ENCODE data around the gene FNDC10. TPM values are rescaled to one million over a fixed set of nuclear protein-coding genes. Genes with fewer than 3 reads are reported as not detected.
"Not testable (repeated sequence)": the region's sequence is repeated elsewhere in the genome, so short reads cannot be mapped to it uniquely, and the experiment has no call there.

FNDC10 gene
- total RNA-seq, 1 experiment from 2014 or later, result 8.4 TPM

- no peak overlapping the region for H3K4me3 ChIP-seq (replicated peaks in 1 of 2; ENCODE audit: low read depth in 1 of 2, low read length in 2 of 2)
- H2AFZ ChIP-seq (ENCODE audit: low read depth, low read length, poor library complexity, severe bottlenecking), result no peak overlapping the region
- BruUV-seq (replicated peaks), result no TSS peak
- CTCF ChIA-PET, result no interaction called here
- H3K27me3 ChIP-seq (ENCODE audit: insufficient read depth, low read length), result no peaks in the 10 kb centered on the region
- H3K36me3 ChIP-seq (ENCODE audit: control insufficient read depth in 1 of 2, insufficient read depth in 2 of 2, low read length in 2 of 2), result peaks cover 6 to 26% of the 10 kb centered on the region in 2 experiments
- H4K20me1 ChIP-seq (ENCODE audit: insufficient read depth), result no peaks in the 10 kb centered on the region; the same call in 1 of the 2 replicates
- H3K9me2 ChIP-seq (ENCODE audit: insufficient read depth), result no peaks in the 10 kb centered on the region
- ATAC-seq (no peak), DNase-seq (ENCODE audit: low read depth, low spot score) (no peak)
- TF ChIP-seq JUND (IDR thresholded peaks at IDR 0.05) (no peak), EZH2 (IDR thresholded peaks at IDR 0.05) (no peak), SP1 (IDR thresholded peaks at IDR 0.05; ENCODE audit: low read depth) (no peak)
- RAD21 ChIA-PET (ENCODE audit: low non-redundant PET in 1 of 2, low total read pairs in 2 of 2, uncharacterized antibody in 2 of 2, unreplicated experiment in 2 of 2), result no interaction called here
- intact Hi-C loops (cut with micrococcal nuclease), result no loop called here
- H3K9me3 ChIP-seq (ENCODE audit: control insufficient read depth in 1 of 2, insufficient read depth in 1 of 2, low read depth in 1 of 2, low read length in 2 of 2), result no peaks in the 10 kb centered on the region
- no peak overlapping the region for H3K9ac ChIP-seq (ENCODE audit: low read length)
- no peak overlapping the region for H3K4me2 ChIP-seq (ENCODE audit: low read length)
- H3K27ac ChIP-seq (ENCODE audit: low read depth, low read length), result no peak overlapping the region
- POLR2A ChIA-PET, result interaction anchor here (0.6 kb wide), 1 partner anchor 11 kb away, joined by 5 read pairs; no protein-coding TSS in a partner anchor
- peaks cover 0 to 16% of the 10 kb centered on the region in 2 experiments; a peak in 2 of 4 replicates for H3K4me1 ChIP-seq (ENCODE audit: control insufficient read depth in 1 of 2, insufficient read depth in 2 of 2, low read length in 2 of 2)
- H3K79me2 ChIP-seq (ENCODE audit: insufficient read depth, low read length), result peaks cover 54% of the 10 kb centered on the region
These were observed 40.9 kb downstream of the FNDC10 start for GRCh38 chr1:1559066-1559465.

GRCh38 chr1:1558591-1558990, 41.3 kb downstream of the FNDC10 start:
- H3K27me3 ChIP-seq (ENCODE audit: insufficient read depth, low read length), result no peaks in the 10 kb centered on the region
- no peak for TF ChIP-seq MAX (IDR thresholded peaks at IDR 0.05)
- TF ChIP-seq JUND (IDR thresholded peaks at IDR 0.05), result no peak
- no peak for TF ChIP-seq EZH2phosphoT487 (IDR thresholded peaks at IDR 0.05; ENCODE audit: borderline replicate concordance)
- TF ChIP-seq SIN3A (IDR thresholded peaks at IDR 0.05; ENCODE audit: low read depth), result 0 out of 2 replicates have a peak, but pooled peaks have one; percentile 3
- H2AFZ ChIP-seq (ENCODE audit: low read depth, low read length, poor library complexity, severe bottlenecking), result no peak overlapping the region
- no peaks in the 10 kb centered on the region for H3K9me2 ChIP-seq (ENCODE audit: insufficient read depth)
- H3K79me2 ChIP-seq (ENCODE audit: insufficient read depth, low read length), result peaks cover 49% of the 10 kb centered on the region; the same call in 1 of the 2 replicates
- no TSS peak for BruUV-seq (replicated peaks)
- no peak overlapping the region for H3K4me2 ChIP-seq (ENCODE audit: low read length)
- H4K20me1 ChIP-seq (ENCODE audit: insufficient read depth), result no peaks in the 10 kb centered on the region; the same call in 1 of the 2 replicates
- DNase-seq (ENCODE audit: low read depth, low spot score) (no peak), ATAC-seq (no peak)
- intact Hi-C loops (cut with micrococcal nuclease), result no loop called here
- H3K36me3 ChIP-seq (ENCODE audit: control insufficient read depth in 1 of 2, insufficient read depth in 2 of 2, low read length in 2 of 2), result peaks cover 6 to 22% of the 10 kb centered on the region in 2 experiments
- ChIA-PET RAD21 (ENCODE audit: low non-redundant PET in 1 of 2, low total read pairs in 2 of 2, uncharacterized antibody in 2 of 2, unreplicated experiment in 2 of 2) (no interaction called here), POLR2A (no interaction called here), CTCF (no interaction called here)
- no peak overlapping the region for H3K27ac ChIP-seq (ENCODE audit: low read depth, low read length)
- peaks cover 0 to 16% of the 10 kb centered on the region in 2 experiments; a peak in 2 of 4 replicates for H3K4me1 ChIP-seq (ENCODE audit: control insufficient read depth in 1 of 2, insufficient read depth in 2 of 2, low read length in 2 of 2)
- H3K9ac ChIP-seq (ENCODE audit: low read length), result no peak overlapping the region
- no peak overlapping the region for H3K4me3 ChIP-seq (replicated peaks in 1 of 2; ENCODE audit: low read depth in 1 of 2, low read length in 2 of 2)
- H3K9me3 ChIP-seq (ENCODE audit: control insufficient read depth in 1 of 2, insufficient read depth in 1 of 2, low read depth in 1 of 2, low read length in 2 of 2), result no peaks in the 10 kb centered on the region

- H3K9me3 ChIP-seq (ENCODE audit: control insufficient read depth in 1 of 2, insufficient read depth in 1 of 2, low read depth in 1 of 2, low read length in 2 of 2); DNase-seq (ENCODE audit: low read depth, low spot score); H3K9ac ChIP-seq (ENCODE audit: low read length); H3K27me3 ChIP-seq (ENCODE audit: insufficient read depth, low read length); H2AFZ ChIP-seq (ENCODE audit: low read depth, low read length, poor library complexity, severe bottlenecking); BruUV-seq (replicated peaks); H4K20me1 ChIP-seq (ENCODE audit: insufficient read depth); CTCF ChIA-PET; intact Hi-C loops (cut with micrococcal nuclease); H3K4me3 ChIP-seq (replicated peaks in 1 of 2; ENCODE audit: low read depth in 1 of 2, low read length in 2 of 2); ATAC-seq; H3K4me2 ChIP-seq (ENCODE audit: low read length); RAD21 ChIA-PET (ENCODE audit: low non-redundant PET in 1 of 2, low total read pairs in 2 of 2, uncharacterized antibody in 2 of 2, unreplicated experiment in 2 of 2); H3K9me2 ChIP-seq (ENCODE audit: insufficient read depth); H3K27ac ChIP-seq (ENCODE audit: low read depth, low read length); POLR2A ChIA-PET: not testable (repeated sequence)
- H3K36me3 ChIP-seq (ENCODE audit: control insufficient read depth in 1 of 2, insufficient read depth in 2 of 2, low read length in 2 of 2), result peaks cover 3 to 16% of the 10 kb centered on the region in 2 experiments
- peaks cover 0 to 16% of the 10 kb centered on the region in 2 experiments; a peak in 2 of 4 replicates for H3K4me1 ChIP-seq (ENCODE audit: control insufficient read depth in 1 of 2, insufficient read depth in 2 of 2, low read length in 2 of 2)
- peaks cover 40% of the 10 kb centered on the region; the same call in 1 of the 2 replicates for H3K79me2 ChIP-seq (ENCODE audit: insufficient read depth, low read length)
These were observed 42.2 kb downstream of the FNDC10 start for GRCh38 chr1:1557688-1558087.

- POLR2A ChIA-PET; DNase-seq (ENCODE audit: low read depth, low spot score); RAD21 ChIA-PET (ENCODE audit: low non-redundant PET in 1 of 2, low total read pairs in 2 of 2, uncharacterized antibody in 2 of 2, unreplicated experiment in 2 of 2); H2AFZ ChIP-seq (ENCODE audit: low read depth, low read length, poor library complexity, severe bottlenecking); H3K4me3 ChIP-seq (replicated peaks in 1 of 2; ENCODE audit: low read depth in 1 of 2, low read length in 2 of 2); H3K27me3 ChIP-seq (ENCODE audit: insufficient read depth, low read length); CTCF ChIA-PET; ATAC-seq; H3K9me3 ChIP-seq (ENCODE audit: control insufficient read depth in 1 of 2, insufficient read depth in 1 of 2, low read depth in 1 of 2, low read length in 2 of 2); H4K20me1 ChIP-seq (ENCODE audit: insufficient read depth); intact Hi-C loops (cut with micrococcal nuclease); H3K36me3 ChIP-seq (ENCODE audit: control insufficient read depth in 1 of 2, insufficient read depth in 2 of 2, low read length in 2 of 2); BruUV-seq (replicated peaks); H3K27ac ChIP-seq (ENCODE audit: low read depth, low read length); H3K4me2 ChIP-seq (ENCODE audit: low read length); H3K9me2 ChIP-seq (ENCODE audit: insufficient read depth); H3K9ac ChIP-seq (ENCODE audit: low read length): not testable (repeated sequence)
- H3K4me1 ChIP-seq (ENCODE audit: control insufficient read depth in 1 of 2, insufficient read depth in 2 of 2, low read length in 2 of 2), result peaks cover 0 to 16% of the 10 kb centered on the region in 2 experiments; a peak in 2 of 4 replicates
- peaks cover 38% of the 10 kb centered on the region; the same call in 1 of the 2 replicates for H3K79me2 ChIP-seq (ENCODE audit: insufficient read depth, low read length)
These were observed 43.0 kb downstream of the FNDC10 start for GRCh38 chr1:1556961-1557360.

Data from HCT116 (cell line).